OCI-LY1 (cell line): Measurements from ENCODE around the gene SYAP1.

ENCODE experiments used
- H2AFZ ChIP-seq: fragments of 200-600 bp; sonication (generic), shearing (Covaris generic); 2 replicates; pipeline ENCODE4 v1.6.0; 2014; ENCODE audit warnings: antibody characterized with exemption, mild to moderate bottlenecking, low read length
- H3F3A ChIP-seq: fragments of 200-600 bp; sonication (generic), shearing (Covaris generic); 2 replicates; pipeline ENCODE4 v1.6.0; 2014; ENCODE audit warnings: mild to moderate bottlenecking, antibody characterized with exemption, low read length, moderate library complexity; ENCODE audit not compliant: insufficient read depth
- H3K27ac ChIP-seq: fragments of 200-600 bp; sonication (generic); 2 replicates; pipeline ENCODE4 v1.5.1; 2014; ENCODE audit warnings: low read length, mixed run types, mild to moderate bottlenecking, low read depth; ENCODE audit not compliant: poor library complexity, severe bottlenecking
- H3K27me3 ChIP-seq: fragments of 200-600 bp; sonication (generic); 2 replicates; pipeline ENCODE4 v1.6.0; 2014; ENCODE audit warnings: antibody characterized with exemption, mild to moderate bottlenecking, low read length, moderate library complexity; ENCODE audit not compliant: insufficient read depth
- H3K36me3 ChIP-seq: fragments of 200-600 bp; sonication (generic); 2 replicates; pipeline ENCODE4 v1.6.1; 2014; ENCODE audit warnings: mild to moderate bottlenecking, antibody characterized with exemption, low read length, moderate library complexity, mixed read lengths; ENCODE audit not compliant: insufficient read depth
- H3K4me1 ChIP-seq: fragments of 200-600 bp; sonication (generic); 2 replicates; pipeline ENCODE4 v1.5.1; 2014; ENCODE audit warnings: mild to moderate bottlenecking, low read length, moderate library complexity; ENCODE audit not compliant: insufficient read depth, severe bottlenecking
- H3K4me2 ChIP-seq: fragments of 200-600 bp; sonication (generic), shearing (Covaris generic); 2 replicates; pipeline ENCODE4 v1.6.1; 2014; ENCODE audit warnings: low read length
- H3K4me3 ChIP-seq: fragments of 200-600 bp; sonication (generic); 2 replicates; pipeline ENCODE4 v1.5.1; 2014; ENCODE audit warnings: low read length, low read depth, mild to moderate bottlenecking, mixed read lengths; ENCODE audit not compliant: poor library complexity, severe bottlenecking
- H3K79me2 ChIP-seq: fragments of 200-600 bp; shearing (Covaris generic); 2 replicates; pipeline ENCODE4 v1.6.1; 2016; ENCODE audit warnings: mixed run types, low read length, mixed read lengths; ENCODE audit not compliant: insufficient read depth
- H3K9ac ChIP-seq: fragments of 200-600 bp; sonication (generic), shearing (Covaris generic); 2 replicates; pipeline ENCODE4 v1.6.1; 2014; ENCODE audit warnings: mild to moderate bottlenecking, low read length, mixed read lengths
- H3K9me2 ChIP-seq: fragments of 200-600 bp; sonication (generic), shearing (Covaris generic); 2 replicates; pipeline ENCODE4 v1.6.1; 2014; ENCODE audit warnings: low read depth, mild to moderate bottlenecking, low read length, mixed read lengths
- H3K9me3 ChIP-seq: fragments of 200-600 bp; shearing (Covaris generic); 2 replicates; pipeline ENCODE4 v1.6.1; 2014; ENCODE audit warnings: low read length, mixed read lengths
- H4K20me1 ChIP-seq: fragments of 200-600 bp; sonication (generic), shearing (Covaris generic); 2 replicates; pipeline ENCODE4 v1.6.0; 2016; ENCODE audit warnings: mild to moderate bottlenecking, low read length; ENCODE audit not compliant: insufficient read depth
- CTCF ChIP-seq: fragments of 200-600 bp; sonication (generic), shearing (Covaris generic); IDR thresholded peaks from 2 replicates; pipeline ENCODE4 v1.5.1; 2017; ENCODE audit warnings: mild to moderate bottlenecking, antibody characterized with exemption, low read length, moderate library complexity, mixed read lengths
- EZH2 ChIP-seq: fragments of 200-600 bp; sonication (generic), shearing (Covaris generic); IDR thresholded peaks from 2 replicates; pipeline ENCODE4 v1.8.0; 2017; ENCODE audit warnings: borderline replicate concordance, mixed run types, mild to moderate bottlenecking, antibody characterized with exemption, low read length, moderate library complexity, mixed read lengths

SYAP1 gene

GRCh38 chrX:16730450-16730849, 11.0 kb downstream of the SYAP1 start:
- no peaks in the 10 kb centered on the region for H3K9me2 ChIP-seq
- no peak overlapping the region for H3K9ac ChIP-seq
- no peak overlapping the region for H3K27ac ChIP-seq
- no peaks in the 10 kb centered on the region for H3K79me2 ChIP-seq
- no peaks in the 10 kb centered on the region for H3K27me3 ChIP-seq
- H3K4me2 ChIP-seq, result no peak overlapping the region
- H3K9me3 ChIP-seq, result no peaks in the 10 kb centered on the region
- H3K36me3 ChIP-seq, result peaks cover 18% of the 10 kb centered on the region
- H4K20me1 ChIP-seq, result no peaks in the 10 kb centered on the region
- H3K4me1 ChIP-seq, result no peaks in the 10 kb centered on the region
- H2AFZ ChIP-seq, result no peak overlapping the region
- no peak overlapping the region for H3K4me3 ChIP-seq
- no peak for TF ChIP-seq EZH2
- TF ChIP-seq CTCF, result no peak
- H3F3A ChIP-seq, result no peaks in the 10 kb centered on the region

- Histone ChIP-seq H3F3A (no peaks in the 10 kb centered on the region), H3K4me3 (no peak overlapping the region), H3K4me1 (no peaks in the 10 kb centered on the region), H3K27ac (no peak overlapping the region), H3K9ac (no peak overlapping the region), H3K4me2 (no peak overlapping the region), H3K9me3 (no peaks in the 10 kb centered on the region), H4K20me1 (no peaks in the 10 kb centered on the region), H3K9me2 (no peaks in the 10 kb centered on the region), H3K79me2 (no peaks in the 10 kb centered on the region), H3K27me3 (no peaks in the 10 kb centered on the region), H3K36me3 (peaks cover 36% of the 10 kb centered on the region), H2AFZ (no peak overlapping the region)
- no peak for TF ChIP-seq CTCF
- TF ChIP-seq EZH2, result no peak
These were observed 13.6 kb downstream of the SYAP1 start for GRCh38 chrX:16733013-16733412.

GRCh38 chrX:16737024-16737423, 17.6 kb downstream of the SYAP1 start:
- H3K4me2 ChIP-seq, result no peak overlapping the region
- no peaks in the 10 kb centered on the region for H3K9me2 ChIP-seq
- H3K9ac ChIP-seq, result no peak overlapping the region
- no peaks in the 10 kb centered on the region for H4K20me1 ChIP-seq
- no peaks in the 10 kb centered on the region for H3K9me3 ChIP-seq
- H3K36me3 ChIP-seq, result peaks cover 40% of the 10 kb centered on the region
- no peak overlapping the region for H3K4me3 ChIP-seq
- TF ChIP-seq EZH2 (no peak), CTCF (no peak)
- no peaks in the 10 kb centered on the region for H3F3A ChIP-seq
- no peak overlapping the region for H3K27ac ChIP-seq
- H3K79me2 ChIP-seq, result no peaks in the 10 kb centered on the region
- no peaks in the 10 kb centered on the region for H3K4me1 ChIP-seq
- no peaks in the 10 kb centered on the region for H3K27me3 ChIP-seq
- H2AFZ ChIP-seq, result no peak overlapping the region
